NT2/D1 (cell line): ENCODE measurements around the gene RPL18.
"Not testable (repeated sequence)": the region's sequence is repeated elsewhere in the genome, so short reads cannot be mapped to it uniquely, and the experiment has no call there.

ENCODE experiments used
- DNase-seq: peaks from one replicate; pipeline ENCODE4 v3.0.0-alpha.2; 2011; ENCODE audit warnings: low read depth, low spot score
- H3K27me3 ChIP-seq: 2 replicates; pipeline ENCODE4 v1.6.0; 2011; ENCODE audit warnings: mild to moderate bottlenecking; ENCODE audit not compliant: insufficient read length, insufficient read depth
- H3K36me3 ChIP-seq: 2 replicates; pipeline ENCODE4 v1.6.1; 2011; ENCODE audit warnings: mild to moderate bottlenecking, low read length, mixed read lengths; ENCODE audit not compliant: insufficient read depth, insufficient read length
- H3K4me1 ChIP-seq: 2 replicates; pipeline ENCODE4 v1.5.1; 2011; ENCODE audit not compliant: insufficient read depth, insufficient read length
- H3K4me3 ChIP-seq: 2 replicates; pipeline ENCODE4 v1.5.1; 2011; ENCODE audit warnings: low read depth; ENCODE audit not compliant: insufficient read length
- H3K9ac ChIP-seq: 2 replicates; pipeline ENCODE4 v1.6.0; 2011; ENCODE audit warnings: low read depth; ENCODE audit not compliant: insufficient read length
- H3K9me3 ChIP-seq: 2 replicates; pipeline ENCODE4 v1.5.1; 2011; ENCODE audit warnings: mild to moderate bottlenecking, low read length; ENCODE audit not compliant: insufficient read depth
- SUZ12 ChIP-seq: IDR thresholded peaks from 2 replicates; pipeline ENCODE4 v1.6.1; 2011; ENCODE audit not compliant: insufficient read length, insufficient read depth; ENCODE audit errors: extremely low read depth
- YY1 ChIP-seq: IDR thresholded peaks from 2 replicates; pipeline ENCODE4 v1.6.1; 2011; ENCODE audit not compliant: insufficient read length, insufficient read depth
- ZNF274 ChIP-seq: IDR thresholded peaks from 2 replicates; pipeline ENCODE4 v1.6.1; 2011; ENCODE audit warnings: mild to moderate bottlenecking, low read depth, low read length

RPL18 gene

DNA sequence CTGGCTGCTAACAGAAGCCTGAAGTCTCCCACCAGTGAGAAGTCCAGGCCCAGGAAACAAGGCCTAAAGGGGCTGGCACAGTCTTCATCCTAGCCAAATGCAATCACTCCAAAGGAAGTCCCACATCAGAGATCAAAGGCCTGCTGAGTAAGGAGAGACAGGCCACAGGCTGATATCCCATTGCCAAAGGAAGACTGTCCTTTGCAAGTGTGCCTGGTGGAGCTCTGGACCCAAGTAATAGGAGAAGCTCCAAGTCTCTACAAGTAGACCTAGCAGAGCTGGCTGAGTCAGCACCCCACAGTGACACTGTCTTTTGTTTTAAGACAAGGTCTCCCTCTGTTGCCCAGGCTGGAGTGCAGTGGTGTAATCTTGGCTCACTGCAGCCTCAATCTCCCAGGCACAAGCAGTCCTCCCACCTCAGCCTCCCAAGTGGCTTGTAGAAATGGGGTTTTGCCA, 13.7 kb upstream of the RPL18 start:
- no peak for DNase-seq
- Histone ChIP-seq H3K36me3 (peaks cover 4% of the 10 kb centered on the region), H3K9me3 (no peaks in the 10 kb centered on the region), H3K9ac (no peak overlapping the region), H3K4me3 (no peak overlapping the region), H3K27me3 (peaks cover 15% of the 10 kb centered on the region), H3K4me1 (peaks cover 12% of the 10 kb centered on the region)
- TF ChIP-seq ZNF274 (no peak), YY1 (no peak), SUZ12 (no peak)

DNA sequence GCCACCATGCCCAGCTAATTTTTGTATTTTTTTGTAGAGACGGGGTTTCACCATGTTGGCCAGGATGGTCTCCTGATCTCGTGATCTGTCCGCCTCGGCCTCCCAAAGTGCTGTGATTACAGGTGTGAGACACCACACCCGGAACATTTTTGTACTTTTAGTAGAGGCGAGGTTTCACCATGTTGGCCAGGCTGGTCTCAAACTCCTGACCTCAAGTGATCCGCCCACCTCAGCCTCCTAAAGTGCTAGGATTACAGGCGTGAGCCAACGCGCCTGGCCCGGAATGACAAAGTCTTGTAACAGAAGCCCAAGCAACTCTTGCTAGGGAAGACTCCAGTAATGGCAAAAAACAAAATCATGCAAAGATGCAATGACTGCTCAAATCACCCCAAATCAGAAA, 13.3 kb upstream of the RPL18 start:
- not testable (repeated sequence) for H3K9me3 ChIP-seq, H3K4me3 ChIP-seq, H3K9ac ChIP-seq, H3K36me3 ChIP-seq, DNase-seq
- peaks cover 12% of the 10 kb centered on the region for H3K4me1 ChIP-seq
- H3K27me3 ChIP-seq: peaks cover 15% of the 10 kb centered on the region

DNA sequence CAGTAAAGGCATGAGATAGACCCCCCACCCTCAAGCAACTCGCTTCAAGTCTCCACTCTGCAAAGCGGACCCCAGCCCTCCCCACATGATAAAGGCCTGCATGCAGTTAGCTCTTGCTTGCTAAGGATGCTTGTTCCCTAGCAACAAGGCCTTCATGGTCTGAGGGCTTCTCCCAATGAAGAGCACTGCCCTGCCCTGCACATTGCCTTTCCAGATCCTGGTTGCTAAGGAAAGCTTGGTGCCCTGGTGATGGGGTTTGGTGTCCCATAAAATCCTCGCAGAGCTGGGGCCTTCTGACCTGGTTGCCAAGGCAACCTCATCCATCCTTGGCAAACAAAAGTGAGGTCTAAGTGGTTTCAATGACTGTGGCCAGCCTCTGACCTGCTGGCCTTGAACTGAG, 12.2 kb upstream of the RPL18 start:
- Histone ChIP-seq H3K4me1 (peaks cover 12% of the 10 kb centered on the region), H3K27me3 (peaks cover 8% of the 10 kb centered on the region), H3K4me3 (no peak overlapping the region), H3K36me3 (peaks cover 12% of the 10 kb centered on the region), H3K9me3 (no peaks in the 10 kb centered on the region), H3K9ac (peak overlapping the region; percentile 81)
- no peak for DNase-seq
- TF ChIP-seq YY1 (no peak), SUZ12 (no peak), ZNF274 (no peak)

DNA sequence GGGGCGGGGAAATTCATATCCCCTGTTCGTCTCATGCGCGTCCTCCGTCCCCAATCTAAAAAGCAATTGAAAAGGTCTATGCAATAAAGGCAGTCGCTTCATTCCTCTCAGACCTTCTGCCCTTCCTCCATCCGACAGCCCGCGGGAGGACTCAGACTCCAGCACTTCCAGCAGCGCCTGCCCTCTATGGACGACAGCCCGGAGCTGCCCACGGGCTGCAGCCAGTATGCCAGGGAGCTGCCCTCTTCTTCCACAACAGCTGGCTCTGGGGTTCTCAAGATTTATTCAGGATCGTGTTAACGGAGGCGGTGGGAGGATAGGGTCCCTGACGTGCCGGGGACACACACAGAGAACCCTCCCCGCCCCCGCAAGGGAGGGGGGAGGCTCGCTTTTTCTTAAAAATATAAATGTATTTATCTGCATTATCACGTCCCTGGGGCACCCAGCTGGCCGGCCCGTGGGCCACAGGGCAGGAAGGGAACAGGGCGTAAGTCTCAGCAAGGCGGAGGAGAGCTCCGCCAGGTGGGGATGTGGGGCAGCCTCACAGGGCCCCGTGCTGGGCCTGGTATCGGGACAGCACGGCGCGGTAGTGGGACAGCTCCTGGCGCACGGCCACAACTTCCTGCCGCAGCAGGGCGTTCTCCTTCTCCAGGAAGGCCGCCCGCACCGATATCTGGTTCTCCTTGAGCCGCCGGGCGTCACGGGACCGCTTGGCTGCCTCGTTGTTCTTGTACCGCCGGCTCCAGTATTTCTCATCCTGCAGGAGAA, 11.5 kb upstream of the RPL18 start:
- H3K9ac ChIP-seq: peak overlapping the region; percentile 81

GRCh38 chr19:48629599-48630295, 10.8 kb upstream of the RPL18 start:
- H3K9ac ChIP-seq: peak overlapping the region; percentile 81
- H3K4me3 ChIP-seq: no peak overlapping the region
- TF ChIP-seq SUZ12 (no peak), YY1 (no peak), ZNF274 (no peak)
- H3K4me1 ChIP-seq: peaks cover 12% of the 10 kb centered on the region
- no peaks in the 10 kb centered on the region for H3K27me3 ChIP-seq
- peaks cover 12% of the 10 kb centered on the region for H3K36me3 ChIP-seq
- peak; percentile 74 for DNase-seq
- no peaks in the 10 kb centered on the region for H3K9me3 ChIP-seq

More for the DNA sequence above, 11.5 kb upstream of the RPL18 start:
- H3K36me3 ChIP-seq: peaks cover 12% of the 10 kb centered on the region
- DNase-seq: no peak
- no peaks in the 10 kb centered on the region for H3K9me3 ChIP-seq
- H3K4me1 ChIP-seq: peaks cover 12% of the 10 kb centered on the region
- no peak for TF ChIP-seq SUZ12
- TF ChIP-seq ZNF274: no peak
- peak overlapping the region; percentile 18 for H3K4me3 ChIP-seq
- H3K27me3 ChIP-seq: peaks cover under 1% of the 10 kb centered on the region

GRCh38 chr19:48629297-48629598, 10.3 kb upstream of the RPL18 start:
- no peak for DNase-seq
- H3K36me3 ChIP-seq: peaks cover 12% of the 10 kb centered on the region
- H3K9me3 ChIP-seq: no peaks in the 10 kb centered on the region
- no peak overlapping the region for H3K9ac ChIP-seq
- H3K27me3 ChIP-seq: no peaks in the 10 kb centered on the region
- peaks cover 12% of the 10 kb centered on the region for H3K4me1 ChIP-seq
- TF ChIP-seq ZNF274: no peak
- TF ChIP-seq SUZ12: no peak
- TF ChIP-seq YY1: no peak
- H3K4me3 ChIP-seq: no peak overlapping the region

DNA sequence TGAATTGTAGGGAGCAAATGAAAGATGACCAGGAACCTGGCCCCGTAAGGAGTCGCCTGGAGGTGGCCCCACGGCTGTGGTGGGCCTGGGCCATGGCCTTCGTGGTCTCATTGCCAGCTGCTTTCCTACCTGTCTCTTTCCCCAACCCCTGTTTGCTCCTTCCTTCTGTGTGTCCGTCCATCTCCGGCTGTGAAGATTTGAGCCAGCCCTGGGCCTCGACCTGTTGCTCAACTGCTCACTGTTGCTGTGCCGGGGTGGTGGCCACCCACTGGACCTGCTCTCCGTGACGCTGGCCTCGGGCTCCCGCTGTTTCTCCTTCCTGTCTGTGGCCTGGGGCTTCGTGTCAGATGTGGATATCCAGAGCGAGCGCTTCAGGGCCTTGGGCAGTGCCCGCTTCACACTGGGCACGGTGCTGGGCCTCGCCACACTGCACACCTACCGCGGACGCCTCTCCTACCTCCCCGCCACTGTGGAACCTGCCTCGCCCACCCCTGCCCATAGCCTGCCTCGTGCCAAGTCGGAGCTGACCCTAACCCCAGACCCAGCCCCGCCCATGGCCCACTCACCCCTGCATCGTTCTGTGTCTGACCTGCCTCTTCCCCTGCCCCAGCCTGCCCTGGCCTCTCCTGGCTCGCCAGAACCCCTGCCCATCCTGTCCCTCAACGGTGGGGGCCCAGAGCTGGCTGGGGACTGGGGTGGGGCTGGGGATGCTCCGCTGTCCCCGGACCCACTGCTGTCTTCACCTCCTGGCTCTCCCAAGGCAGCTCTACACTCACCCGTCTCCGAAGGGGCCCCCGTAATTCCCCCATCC, 9.7 kb upstream of the RPL18 start:
- TF ChIP-seq YY1 (no peak), SUZ12 (no peak), ZNF274 (no peak)
- H3K4me1 ChIP-seq: peaks cover 12% of the 10 kb centered on the region
- H3K9ac ChIP-seq: no peak overlapping the region
- no peaks in the 10 kb centered on the region for H3K27me3 ChIP-seq
- no peak for DNase-seq
- peaks cover 12% of the 10 kb centered on the region for H3K36me3 ChIP-seq
- H3K9me3 ChIP-seq: no peaks in the 10 kb centered on the region
- H3K4me3 ChIP-seq: no peak overlapping the region
